NCI-H146 treated with DMSO at 0.1 percent for 48 hours (cell line): ENCODE results near the gene ALKBH8.
"Not testable (repeated sequence)": the region's sequence is repeated elsewhere in the genome, so short reads cannot be mapped to it uniquely, and the experiment has no call there.

Experiments
- DNase-seq: peaks from one replicate; lab custom pipeline; 2025; ENCODE audit not compliant: unreplicated experiment; lab: John Stamatoyannopoulos, UW

ALKBH8 gene

GRCh38 chr11:107579169-107579568 is 13.6 kb upstream of the ALKBH8 start:
- not testable (repeated sequence) for DNase-seq

DNA sequence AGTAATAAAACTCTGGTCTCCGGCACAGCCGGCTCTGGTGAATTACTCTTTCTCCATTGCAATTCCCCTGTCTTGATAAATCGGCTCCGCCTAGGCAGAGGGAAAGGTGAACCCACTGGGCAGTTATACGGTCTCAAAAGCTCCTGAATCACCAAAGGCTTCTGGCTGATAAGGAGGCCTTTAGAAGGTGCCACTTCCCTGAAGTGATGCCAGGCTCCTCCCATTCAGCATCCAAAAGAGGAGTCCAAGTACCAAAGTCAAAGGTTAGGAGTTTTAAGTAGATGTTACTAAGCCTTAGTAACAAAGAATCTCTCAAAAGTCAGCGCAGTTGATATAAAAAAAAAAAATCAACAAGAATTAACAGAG is 11.8 kb upstream of the ALKBH8 start:
- no peak for DNase-seq

DNA sequence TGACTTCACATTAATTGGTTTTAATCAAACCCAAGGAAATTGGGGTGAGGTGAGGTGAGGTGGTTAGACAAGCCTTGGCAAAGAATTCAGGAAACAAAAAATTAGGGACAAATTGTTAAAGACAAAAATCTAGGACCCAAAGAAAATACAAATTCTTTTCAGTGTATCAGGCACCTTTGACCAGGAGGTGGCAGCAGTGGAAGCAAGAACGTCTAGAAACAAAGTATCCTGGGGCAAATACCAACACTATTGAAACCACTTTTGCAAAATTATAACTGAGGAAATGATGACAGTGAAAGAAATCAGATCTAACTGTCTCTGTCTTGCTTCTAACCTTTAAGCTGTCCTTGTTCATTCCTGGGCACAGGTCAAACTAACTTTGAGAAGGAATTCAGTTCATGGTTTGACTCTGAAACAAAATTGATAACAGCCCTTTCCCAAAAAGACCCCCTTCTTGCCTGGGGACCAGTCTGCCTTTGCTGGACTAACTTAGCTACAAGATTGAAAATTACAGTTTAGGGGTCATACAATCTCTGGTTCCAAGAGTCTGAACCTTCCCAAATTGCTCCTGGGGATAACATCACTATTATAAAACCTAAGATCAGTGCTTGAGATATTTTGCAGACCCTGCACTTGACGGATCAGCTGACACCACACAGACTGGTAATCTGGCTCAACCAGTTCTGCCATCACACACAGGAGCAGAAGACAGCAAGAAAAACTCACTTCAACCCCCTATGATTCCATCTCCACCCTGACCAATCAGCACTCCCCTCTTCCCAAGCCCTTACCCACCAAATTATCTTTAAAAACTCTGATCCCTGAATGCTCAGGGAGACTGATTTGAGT is 11.2 kb upstream of the ALKBH8 start:
- DNase-seq = peak; percentile 11

- no peak for DNase-seq
Measured at GRCh38 chr11:107573438-107573837, 7.9 kb upstream of the ALKBH8 start.

DNA sequence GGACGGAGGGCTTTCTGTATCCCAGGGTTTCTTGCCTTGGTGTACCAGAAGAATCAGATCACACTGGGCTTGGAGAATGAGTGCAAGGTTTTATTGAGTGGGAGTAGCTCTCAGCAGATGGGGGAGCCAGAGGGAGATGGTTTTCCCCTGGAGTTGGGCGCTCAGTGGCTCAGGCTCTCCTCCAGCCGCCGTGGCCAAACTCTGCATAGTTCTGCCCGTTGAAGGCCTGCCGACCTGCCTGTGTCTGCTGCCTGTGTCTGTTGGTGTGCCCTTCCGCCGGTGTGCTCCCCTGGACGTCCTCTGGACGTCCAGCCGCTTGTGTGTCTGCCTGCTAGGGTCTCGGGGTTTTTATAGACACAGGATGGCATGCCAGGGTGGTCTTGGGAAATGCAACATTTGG is 4.5 kb upstream of the ALKBH8 start:
- no peak for DNase-seq

- no peak for DNase-seq
Measured at GRCh38 chr11:107567739-107568335, 2.3 kb upstream of the ALKBH8 start.

DNA sequence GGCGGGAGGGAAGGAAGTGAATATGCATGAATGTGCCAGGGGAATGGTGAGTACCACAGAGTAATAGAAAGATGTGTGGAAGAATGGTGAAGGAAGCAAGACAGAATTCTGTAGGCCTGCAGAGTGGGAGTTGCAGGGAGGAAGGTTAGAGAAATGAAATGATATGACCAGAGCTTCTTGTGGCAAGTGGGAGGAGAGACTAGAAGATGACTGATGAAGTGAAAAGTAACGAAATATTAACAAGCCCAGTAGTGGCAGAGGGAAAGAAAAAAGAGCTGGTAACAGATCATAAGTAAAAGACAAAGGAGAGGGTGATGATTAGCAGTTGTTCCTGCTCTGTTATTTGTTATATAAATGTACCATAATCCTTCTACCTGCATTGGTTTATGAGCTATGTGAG is 1.0 kb upstream of the ALKBH8 start:
- DNase-seq = no peak

DNA sequence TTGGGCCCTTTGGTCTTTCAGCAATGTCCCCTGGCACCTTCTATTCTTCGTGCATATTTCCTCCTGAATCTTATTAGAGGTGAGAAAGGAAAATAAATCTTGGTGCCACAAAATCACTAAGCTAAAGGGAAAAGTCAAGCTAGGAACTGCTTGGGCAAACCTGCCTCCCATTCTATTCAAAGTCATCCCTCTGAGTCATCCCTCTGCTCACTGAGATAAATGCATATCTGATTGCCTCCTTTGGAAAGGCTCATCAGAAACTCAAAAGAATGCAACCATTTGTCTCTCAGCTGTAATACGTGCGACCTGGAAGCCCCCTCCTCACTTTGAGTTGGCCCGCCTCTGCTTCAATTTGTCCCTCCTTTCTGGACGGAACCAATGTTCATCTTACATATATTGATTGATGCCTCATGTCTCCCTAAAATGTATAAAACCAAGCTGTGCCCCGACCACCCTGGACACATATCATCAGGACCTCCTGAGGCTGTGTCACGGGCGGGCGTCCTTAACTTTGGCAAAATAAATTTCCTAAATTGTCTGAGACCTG is 493 bp upstream of the ALKBH8 start:
- DNase-seq = not testable (repeated sequence)

DNA sequence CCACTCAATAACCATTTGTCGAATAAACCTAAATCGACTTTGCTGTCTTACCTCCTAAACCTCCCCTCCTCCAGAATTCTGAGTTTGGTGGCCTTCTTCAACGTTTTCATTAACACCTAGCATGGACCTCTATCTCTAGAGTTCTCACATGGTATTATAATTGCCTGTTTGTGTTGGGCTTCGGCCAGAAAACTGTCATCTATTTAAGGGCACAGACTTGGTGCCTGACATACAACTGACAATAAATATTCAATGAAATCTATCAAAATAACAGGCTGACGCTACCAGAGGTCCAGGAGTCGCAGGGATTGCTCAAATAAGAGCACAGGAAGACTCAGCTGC is 687 bp downstream of the ALKBH8 start:
- DNase-seq = peak; percentile 57

DNA sequence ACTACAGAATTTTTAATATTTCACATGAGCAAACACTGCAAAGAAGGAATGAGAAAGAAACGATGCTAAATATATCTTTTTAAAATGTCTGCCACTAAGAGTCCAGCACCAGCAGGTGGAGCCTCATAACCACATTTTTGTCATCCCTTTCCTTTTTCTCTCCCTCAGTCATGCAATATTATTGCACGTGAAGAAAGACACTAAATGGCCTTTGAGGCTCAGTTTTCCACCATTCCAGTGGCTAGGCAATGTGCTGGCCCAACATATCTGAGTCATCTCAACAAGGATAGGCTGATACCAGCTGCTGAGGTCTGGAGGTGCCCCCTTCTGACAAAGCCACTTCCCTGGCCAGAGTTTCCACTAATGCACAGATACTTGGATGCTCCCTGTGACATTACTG is 1.8 kb downstream of the ALKBH8 start:
- DNase-seq = peak; percentile 35

DNA sequence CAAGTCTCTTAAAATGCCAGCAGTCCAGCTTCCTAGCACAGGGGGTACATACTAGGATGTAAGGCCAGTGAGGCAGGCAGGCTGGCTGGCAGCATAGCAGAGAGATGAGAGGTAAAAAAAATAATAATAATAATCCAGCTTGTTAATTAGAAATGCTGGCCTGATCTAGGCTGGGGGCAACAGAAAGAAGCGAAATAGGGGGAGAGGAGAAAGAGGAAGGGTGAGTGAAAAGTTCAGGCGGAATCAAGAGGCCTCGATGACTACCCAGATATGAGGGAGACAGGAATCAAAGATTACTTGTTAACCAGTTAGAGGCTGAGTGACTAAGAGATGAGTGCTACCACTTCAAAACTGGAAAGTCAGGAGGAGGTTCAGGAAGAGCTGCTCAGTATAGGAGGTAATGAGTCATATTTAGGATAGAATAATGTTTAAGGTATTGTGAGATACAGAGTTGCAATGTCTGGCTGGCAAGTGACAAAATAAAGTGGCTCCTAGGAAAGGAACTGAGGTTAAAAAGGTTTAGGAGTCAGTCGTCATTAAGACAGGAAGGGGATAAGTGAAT is 2.8 kb downstream of the ALKBH8 start:
- DNase-seq = no peak

- no peak for DNase-seq
Measured at GRCh38 chr11:107561688-107562087, 3.8 kb downstream of the ALKBH8 start.

GRCh38 chr11:107550304-107550703 is 15.2 kb downstream of the ALKBH8 start:
- no peak for DNase-seq

DNA sequence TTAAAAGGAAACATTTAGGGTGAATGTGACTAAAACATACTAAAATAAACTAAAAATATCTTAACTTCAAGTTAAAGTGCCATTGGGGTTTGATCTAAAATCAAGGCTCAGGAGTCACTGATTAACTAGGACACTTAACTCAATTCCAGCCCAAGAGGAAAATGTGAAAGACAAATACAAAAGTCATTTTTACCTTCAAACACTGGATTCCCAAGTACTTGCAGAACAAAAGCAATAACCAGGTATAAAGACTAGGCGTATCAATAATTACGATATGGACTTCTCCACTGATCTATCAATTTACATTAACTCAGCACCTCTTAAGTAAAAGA is 15.6 kb downstream of the ALKBH8 start:
- no peak for DNase-seq

DNA sequence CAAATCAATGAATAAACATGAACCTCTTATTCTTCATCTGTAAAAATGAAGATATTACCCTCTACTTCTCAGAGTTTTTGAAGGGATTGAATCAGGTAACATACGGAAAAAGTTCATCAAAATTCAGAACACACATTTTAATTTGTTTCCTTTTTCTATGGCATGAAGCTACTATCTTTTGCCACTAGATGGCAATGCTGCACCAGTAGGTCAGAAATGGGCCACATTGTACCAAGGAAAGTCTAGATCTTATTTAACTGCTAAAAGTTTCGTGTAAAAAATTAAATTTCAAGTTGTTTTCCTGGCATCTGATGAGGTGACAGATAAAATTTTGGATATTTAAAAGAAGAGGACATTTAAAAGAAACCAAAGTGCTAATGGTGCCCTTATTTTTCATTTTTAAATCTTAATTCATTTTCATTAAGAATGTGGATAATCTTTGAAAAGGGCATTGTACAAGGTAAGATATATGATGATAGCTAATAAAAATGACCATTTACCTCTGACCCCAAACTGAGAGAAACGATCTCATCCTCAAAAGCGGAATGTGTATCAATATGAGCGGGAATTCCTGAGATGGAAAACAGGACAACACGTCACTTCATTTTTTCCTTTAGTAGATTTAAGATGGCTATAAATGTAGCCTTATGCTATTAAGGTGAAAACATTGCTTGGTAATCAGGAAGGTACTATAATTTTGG is 16.1 kb downstream of the ALKBH8 start:
- DNase-seq = no peak

DNA sequence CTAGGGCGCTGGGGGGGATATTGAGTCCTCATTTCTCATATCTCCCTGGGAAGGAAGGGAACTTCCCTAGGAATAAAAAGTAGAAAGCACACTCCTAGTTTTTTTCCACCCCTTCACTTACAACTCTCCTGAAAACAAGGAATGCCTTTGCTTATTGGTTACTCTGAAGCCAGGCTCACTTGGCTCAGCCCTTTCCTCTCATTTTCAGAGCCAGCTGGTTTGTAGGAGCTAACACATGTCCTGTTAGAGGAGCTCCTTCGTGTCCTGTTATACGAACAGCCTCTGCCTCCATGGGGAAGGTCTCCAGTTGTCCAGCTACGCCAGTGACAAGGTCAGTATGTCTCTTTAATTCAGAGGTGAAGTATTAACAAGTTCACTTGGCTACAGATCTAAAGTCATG is 17.6 kb downstream of the ALKBH8 start:
- DNase-seq = no peak

- DNase-seq = no peak
Measured at GRCh38 chr11:107545101-107545514, 20.4 kb downstream of the ALKBH8 start.

GRCh38 chr11:107538821-107539220 is 26.7 kb downstream of the ALKBH8 start:
- DNase-seq = no peak

GRCh38 chr11:107538239-107538638 is 27.3 kb downstream of the ALKBH8 start:
- no peak for DNase-seq

- DNase-seq = not testable (repeated sequence)
Measured at GRCh38 chr11:107537155-107537554, 28.4 kb downstream of the ALKBH8 start.

GRCh38 chr11:107526197-107526596 is 39.3 kb downstream of the ALKBH8 start:
- no peak for DNase-seq

DNA sequence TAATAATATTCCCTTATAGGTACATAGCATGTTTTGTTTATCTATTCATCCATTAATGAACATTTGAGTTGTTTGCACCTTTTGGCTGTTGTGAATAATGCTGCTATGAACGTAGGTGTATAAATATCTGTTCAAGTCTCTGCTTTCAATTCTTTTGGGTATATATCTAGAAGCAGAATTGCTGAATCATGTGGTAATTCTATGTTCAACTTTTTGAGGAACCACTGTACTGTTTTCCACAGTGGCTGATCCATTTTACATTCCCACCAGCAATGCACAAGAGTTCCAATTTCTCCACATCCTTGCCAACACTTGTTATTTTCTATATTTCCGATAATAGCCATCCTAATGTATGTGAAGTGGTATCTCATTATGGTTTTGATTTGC is 56.7 kb downstream of the ALKBH8 start:
- no peak for DNase-seq
